ENCODE measurements around the gene SH3GL2. TPM values are rescaled to one million over a fixed set of nuclear protein-coding genes. Genes with fewer than 3 reads are reported as not detected.

Gene SH3GL2
- total RNA-seq, 2 donors from 2014 or later = not detected

DNA sequence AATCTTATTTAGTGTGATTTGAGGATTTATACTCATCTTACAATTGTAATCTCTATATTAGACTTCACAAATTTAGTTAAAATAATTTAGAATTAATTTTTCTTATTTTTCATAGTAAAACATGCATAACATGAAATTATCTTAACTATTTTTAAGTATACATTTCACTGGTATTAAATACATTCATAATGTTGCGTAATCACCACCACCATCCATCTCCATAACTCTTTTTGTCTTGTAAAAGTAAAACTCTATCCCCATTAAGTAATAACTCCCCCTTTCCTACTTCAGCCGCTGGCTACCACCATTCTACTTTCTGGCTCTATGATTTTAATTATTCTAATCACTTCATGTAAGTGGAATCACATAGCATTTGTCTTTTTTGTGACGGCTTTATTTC lies 193.4 kb downstream of the SH3GL2 start:
- Mint-ChIP-seq H3K27ac (no peak overlapping the region), H3K9me3 (no peaks in the 10 kb centered on the region), H3K4me3 (no peak overlapping the region), H3K27me3 (no peaks in the 10 kb centered on the region), H3K36me3 (ENCODE audit: low read depth) (no peaks in the 10 kb centered on the region), H3K4me1 (no peaks in the 10 kb centered on the region)
- no peak for ATAC-seq (replicated peaks)

DNA sequence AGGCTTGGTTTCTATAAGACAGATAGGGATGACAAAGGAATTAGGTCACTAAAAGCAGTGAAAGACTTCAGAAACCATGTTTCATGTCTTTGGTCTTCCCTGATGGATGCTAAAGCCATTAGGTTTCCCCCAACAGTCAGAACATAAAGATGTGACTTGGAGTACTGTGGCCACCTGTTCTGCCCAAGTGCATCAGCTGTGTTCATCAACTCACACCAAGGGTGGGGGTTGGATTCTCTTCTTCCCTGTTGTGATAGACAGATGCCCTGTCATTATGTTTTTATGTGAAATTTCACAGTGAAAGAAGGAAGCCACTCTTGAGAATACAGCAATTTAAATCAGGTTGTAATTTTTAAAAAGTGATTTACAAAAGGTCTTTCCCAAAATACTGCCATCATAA lies 196.8 kb downstream of the SH3GL2 start:
- Mint-ChIP-seq H3K27ac (no peak overlapping the region), H3K4me1 (no peaks in the 10 kb centered on the region), H3K27me3 (no peaks in the 10 kb centered on the region), H3K36me3 (ENCODE audit: low read depth) (no peaks in the 10 kb centered on the region), H3K4me3 (no peak overlapping the region), H3K9me3 (peaks cover 4% of the 10 kb centered on the region)
- ATAC-seq (replicated peaks) = no peak

DNA sequence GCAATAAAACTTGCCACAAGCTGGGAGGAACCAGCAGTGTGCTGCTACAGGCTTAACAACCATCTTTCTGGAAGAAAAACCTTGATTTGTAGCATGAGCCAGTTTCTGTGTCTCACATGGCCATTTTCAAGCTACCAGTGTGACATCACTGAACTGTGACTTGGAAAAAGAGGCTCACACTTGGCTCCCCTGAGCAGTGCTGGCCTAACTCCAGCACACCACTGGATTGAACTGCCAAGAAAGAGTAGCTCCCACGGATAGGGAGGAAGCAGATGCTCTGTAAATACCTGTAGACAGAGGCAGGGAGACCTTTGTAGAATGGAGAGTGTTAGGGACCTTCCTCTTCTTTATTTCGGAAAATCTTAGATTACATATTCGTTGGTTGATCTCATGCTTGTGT lies 197.9 kb downstream of the SH3GL2 start:
- peaks cover 4% of the 10 kb centered on the region for H3K9me3 Mint-ChIP-seq
- H3K36me3 Mint-ChIP-seq (ENCODE audit: low read depth) = no peaks in the 10 kb centered on the region

DNA sequence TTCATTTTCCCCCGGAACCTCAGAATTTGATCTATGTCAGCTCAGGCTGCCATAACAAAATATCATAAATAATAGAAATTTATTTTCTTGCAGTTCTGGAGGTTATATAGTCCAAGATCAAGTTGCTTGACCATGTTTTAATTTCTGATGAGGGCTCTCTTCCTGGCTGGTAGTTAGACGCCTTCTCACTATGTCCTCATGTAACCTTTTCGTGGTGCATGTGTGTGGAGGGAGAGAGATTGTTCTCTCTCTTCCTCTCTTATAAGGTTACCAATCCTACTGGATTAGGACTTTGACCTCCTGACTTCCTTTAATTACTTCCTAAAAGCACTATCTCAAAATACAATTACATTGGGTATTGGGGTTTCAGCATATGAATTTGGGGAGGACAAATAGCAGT lies 198.6 kb downstream of the SH3GL2 start:
- H3K4me3 Mint-ChIP-seq = no peak overlapping the region
- H3K36me3 Mint-ChIP-seq (ENCODE audit: low read depth) = no peaks in the 10 kb centered on the region
- H3K27me3 Mint-ChIP-seq = no peaks in the 10 kb centered on the region
- ATAC-seq (replicated peaks) = no peak
- no peak overlapping the region for H3K27ac Mint-ChIP-seq
- H3K9me3 Mint-ChIP-seq = peaks cover 4% of the 10 kb centered on the region
- H3K4me1 Mint-ChIP-seq = no peaks in the 10 kb centered on the region

More for the DNA sequence above, 197.9 kb downstream of the SH3GL2 start:
- Mint-ChIP-seq H3K4me1 (no peaks in the 10 kb centered on the region), H3K4me3 (no peak overlapping the region), H3K27ac (no peak overlapping the region), H3K27me3 (no peaks in the 10 kb centered on the region)
- ATAC-seq (replicated peaks) = no peak

DNA sequence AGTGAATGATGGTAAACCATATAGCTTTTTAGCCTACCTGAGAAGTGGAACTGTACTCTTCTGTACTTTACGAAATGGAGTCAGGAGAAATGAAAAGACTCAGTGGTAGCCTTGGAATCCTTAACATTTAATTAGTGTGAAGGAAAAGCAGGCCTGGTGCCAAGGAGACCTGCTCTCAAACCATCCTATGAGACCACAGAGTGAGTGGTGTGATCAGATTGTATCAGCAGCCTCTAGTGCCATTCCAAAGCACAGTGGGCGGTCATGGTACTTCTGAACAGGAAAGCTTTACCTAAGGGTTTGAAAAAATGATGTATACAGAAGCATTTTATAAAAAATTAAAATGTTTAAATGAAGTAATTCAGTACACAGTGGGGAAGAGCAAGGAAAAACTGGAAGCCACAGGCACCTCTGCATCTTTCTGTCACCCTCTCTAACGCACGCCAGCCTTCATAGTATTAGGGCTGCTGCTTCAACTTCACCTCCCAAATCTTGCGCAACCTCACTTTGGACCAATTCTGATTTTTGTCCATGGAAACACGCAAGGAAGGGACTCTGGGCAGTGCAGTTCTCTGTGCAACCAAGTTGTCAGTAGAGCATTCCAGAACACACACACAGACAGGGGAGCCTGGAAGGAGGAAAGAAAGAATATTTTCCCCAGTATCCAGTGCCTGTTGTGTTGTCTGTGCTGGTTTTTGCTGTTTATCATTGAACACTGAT lies 203.7 kb downstream of the SH3GL2 start:
- Mint-ChIP-seq H3K27ac (no peak overlapping the region), H3K36me3 (ENCODE audit: low read depth) (no peaks in the 10 kb centered on the region), H3K4me3 (no peak overlapping the region), H3K4me1 (no peaks in the 10 kb centered on the region), H3K27me3 (peaks cover 2% of the 10 kb centered on the region), H3K9me3 (peaks cover 4% of the 10 kb centered on the region)
- ATAC-seq (replicated peaks) = no peak

DNA sequence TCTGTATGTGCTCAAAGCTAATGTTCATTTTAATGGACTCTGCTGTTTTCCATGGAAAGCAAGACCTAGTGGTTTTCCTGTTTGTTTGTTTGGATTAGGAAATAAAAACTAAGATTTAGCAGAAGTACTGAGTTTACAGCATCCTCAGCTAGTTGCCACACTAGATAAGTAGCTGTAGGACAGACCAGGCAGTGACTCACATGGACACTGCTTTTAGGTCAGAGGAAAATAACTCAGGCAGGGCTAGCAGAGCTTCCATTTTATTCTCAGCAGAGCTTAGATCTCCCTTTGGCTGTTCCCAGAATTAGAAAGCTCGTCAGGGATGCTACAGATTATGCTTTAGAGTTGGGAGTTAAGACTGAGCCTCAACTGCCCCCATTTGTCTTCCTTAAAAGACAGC lies 204.4 kb downstream of the SH3GL2 start:
- H3K4me1 Mint-ChIP-seq = no peaks in the 10 kb centered on the region
- no peaks in the 10 kb centered on the region for H3K36me3 Mint-ChIP-seq (ENCODE audit: low read depth)
- H3K27me3 Mint-ChIP-seq = peaks cover 2% of the 10 kb centered on the region
- ATAC-seq (replicated peaks) = no peak
- H3K27ac Mint-ChIP-seq = no peak overlapping the region
- peaks cover 3% of the 10 kb centered on the region for H3K9me3 Mint-ChIP-seq
- no peak overlapping the region for H3K4me3 Mint-ChIP-seq

DNA sequence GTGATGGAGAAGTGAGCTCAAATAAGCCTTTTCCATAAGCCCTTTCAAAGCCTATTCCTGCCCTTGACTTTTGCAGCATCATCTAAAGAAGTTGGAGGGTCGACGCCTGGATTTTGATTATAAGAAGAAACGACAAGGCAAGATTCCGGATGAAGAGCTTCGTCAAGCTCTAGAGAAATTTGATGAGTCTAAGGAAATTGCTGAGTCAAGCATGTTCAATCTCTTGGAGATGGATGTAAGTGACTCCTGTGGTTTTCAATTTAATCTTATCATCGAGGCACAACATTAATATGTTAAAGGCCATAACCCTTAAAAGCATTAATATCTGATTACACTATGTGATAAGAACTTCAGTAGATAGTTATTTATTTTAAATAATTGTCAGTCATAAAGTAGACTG lies 210.4 kb downstream of the SH3GL2 start:
- no peak for ATAC-seq (replicated peaks)

DNA sequence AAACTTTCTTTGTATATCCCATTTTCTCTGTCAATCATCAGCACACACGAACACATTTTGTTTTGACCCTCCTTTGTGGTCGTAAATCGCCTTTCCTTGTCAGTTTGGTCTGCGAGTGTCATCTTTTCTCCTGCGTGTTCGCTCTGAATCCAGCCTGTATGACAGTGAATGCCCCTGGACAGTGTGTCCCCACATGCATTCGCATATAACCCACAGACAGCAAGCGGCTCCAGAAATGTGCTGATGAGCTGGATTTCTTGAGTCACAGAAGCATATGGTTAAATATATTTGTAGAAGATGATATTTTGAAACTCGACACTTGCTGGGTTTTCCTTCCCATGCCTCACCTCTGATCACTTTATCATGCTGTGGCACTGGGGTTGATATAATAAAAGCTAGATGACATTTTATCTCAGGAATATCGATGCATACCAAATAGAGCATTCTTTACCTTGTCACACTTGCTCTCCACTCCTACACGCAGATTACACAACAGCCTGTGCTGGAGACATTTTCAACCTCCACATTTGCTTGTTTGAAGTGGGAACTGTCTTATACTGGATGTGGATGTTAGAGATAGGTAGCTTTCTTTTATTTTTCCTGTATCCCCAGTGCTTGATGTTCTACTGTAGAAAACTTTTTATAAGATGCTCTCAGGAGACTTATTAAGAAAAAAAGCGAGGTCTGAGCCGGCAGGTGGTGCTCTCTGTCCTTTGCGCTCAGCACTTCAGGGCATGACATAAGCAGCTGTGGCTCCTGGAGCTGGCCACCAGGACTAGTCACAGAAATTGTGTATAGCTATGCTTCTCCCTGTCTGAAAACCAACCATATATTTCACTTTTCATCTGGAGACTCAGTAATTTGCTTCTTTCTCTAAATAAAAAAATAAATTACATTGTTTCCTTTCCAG lies 215.1 kb downstream of the SH3GL2 start:
- no peak overlapping the region for H3K27ac Mint-ChIP-seq
- H3K27me3 Mint-ChIP-seq = no peaks in the 10 kb centered on the region
- H3K4me1 Mint-ChIP-seq = no peaks in the 10 kb centered on the region
- H3K4me3 Mint-ChIP-seq = no peak overlapping the region
- no peak for ATAC-seq (replicated peaks)
- no peaks in the 10 kb centered on the region for H3K36me3 Mint-ChIP-seq (ENCODE audit: low read depth)
- no peaks in the 10 kb centered on the region for H3K9me3 Mint-ChIP-seq

More for the DNA sequence above, 210.4 kb downstream of the SH3GL2 start:
- Mint-ChIP-seq H3K4me1 (no peaks in the 10 kb centered on the region), H3K36me3 (ENCODE audit: low read depth) (no peaks in the 10 kb centered on the region), H3K27ac (no peak overlapping the region), H3K9me3 (no peaks in the 10 kb centered on the region), H3K27me3 (peaks cover 2% of the 10 kb centered on the region), H3K4me3 (no peak overlapping the region)

DNA sequence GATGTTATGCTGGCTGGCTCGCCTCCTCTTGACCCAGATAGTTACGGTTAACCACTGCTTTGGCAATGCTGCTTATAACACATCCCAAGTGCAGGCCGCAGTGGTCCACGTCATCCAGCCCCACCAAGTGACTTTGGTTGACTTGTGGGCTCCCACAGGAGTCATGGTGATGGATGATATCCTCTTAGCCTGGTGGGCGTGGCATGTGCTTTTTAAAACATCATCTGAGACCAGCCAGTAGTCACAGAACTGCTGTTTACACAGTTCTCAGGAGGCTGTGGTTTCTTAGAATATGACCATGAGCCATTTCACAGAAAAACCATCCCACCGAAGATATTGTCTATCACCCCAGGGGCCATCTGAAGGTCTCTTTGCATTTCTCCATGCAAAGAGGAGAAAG lies 216.9 kb downstream of the SH3GL2 start:
- no peak overlapping the region for H3K4me3 Mint-ChIP-seq
- H3K27ac Mint-ChIP-seq = no peak overlapping the region
- H3K4me1 Mint-ChIP-seq = no peaks in the 10 kb centered on the region
- H3K9me3 Mint-ChIP-seq = no peaks in the 10 kb centered on the region
- H3K36me3 Mint-ChIP-seq (ENCODE audit: low read depth) = no peaks in the 10 kb centered on the region
- H3K27me3 Mint-ChIP-seq = no peaks in the 10 kb centered on the region
- ATAC-seq (replicated peaks) = no peak

DNA sequence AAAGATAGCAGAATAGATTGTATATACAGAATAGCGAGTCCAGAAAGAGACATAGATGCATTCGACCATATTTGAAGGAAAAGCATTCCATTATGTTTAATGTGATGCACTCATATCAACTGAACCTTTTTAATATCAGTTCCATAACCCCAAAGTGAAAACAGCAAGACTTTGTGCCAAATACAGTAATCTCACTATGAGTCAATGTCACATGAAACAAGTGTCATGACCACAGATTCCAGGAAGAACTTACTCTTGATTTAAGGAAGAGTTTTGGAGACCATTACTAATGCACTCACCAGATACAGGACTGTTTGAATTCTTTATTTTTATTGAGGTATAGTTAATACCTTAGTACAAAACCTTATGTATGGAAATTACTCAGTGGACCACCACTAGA lies 220.5 kb downstream of the SH3GL2 start:
- no peak overlapping the region for H3K27ac Mint-ChIP-seq
- H3K4me1 Mint-ChIP-seq = no peaks in the 10 kb centered on the region
- no peak overlapping the region for H3K4me3 Mint-ChIP-seq
- no peaks in the 10 kb centered on the region for H3K27me3 Mint-ChIP-seq
- H3K36me3 Mint-ChIP-seq (ENCODE audit: low read depth) = no peaks in the 10 kb centered on the region
- H3K9me3 Mint-ChIP-seq = no peaks in the 10 kb centered on the region
- peak; percentile 31 for ATAC-seq (replicated peaks)

DNA sequence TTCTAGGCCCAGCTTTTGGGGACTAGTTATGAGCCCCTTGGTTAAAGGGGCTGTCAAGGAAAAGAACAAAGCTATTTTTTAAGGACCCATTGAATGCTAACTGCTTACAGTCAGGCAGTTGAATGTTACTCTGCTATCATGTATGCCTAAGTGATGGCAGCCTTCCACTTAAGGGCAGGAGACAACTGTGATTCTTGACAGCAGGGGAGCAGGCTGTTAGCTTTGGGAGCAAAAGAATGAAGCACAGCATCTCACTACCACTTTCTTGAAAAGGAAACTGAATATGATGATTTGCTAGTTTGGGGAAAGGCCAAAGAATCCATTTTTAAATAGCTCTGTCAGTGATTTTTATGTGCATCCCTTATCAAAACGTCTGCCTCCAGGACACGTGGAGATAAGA lies 221.6 kb downstream of the SH3GL2 start:
- ATAC-seq (replicated peaks) = no peak
- H3K4me1 Mint-ChIP-seq = no peaks in the 10 kb centered on the region
- no peaks in the 10 kb centered on the region for H3K27me3 Mint-ChIP-seq
- no peak overlapping the region for H3K27ac Mint-ChIP-seq
- H3K4me3 Mint-ChIP-seq = no peak overlapping the region
- no peaks in the 10 kb centered on the region for H3K9me3 Mint-ChIP-seq
- H3K36me3 Mint-ChIP-seq (ENCODE audit: low read depth) = no peaks in the 10 kb centered on the region

DNA sequence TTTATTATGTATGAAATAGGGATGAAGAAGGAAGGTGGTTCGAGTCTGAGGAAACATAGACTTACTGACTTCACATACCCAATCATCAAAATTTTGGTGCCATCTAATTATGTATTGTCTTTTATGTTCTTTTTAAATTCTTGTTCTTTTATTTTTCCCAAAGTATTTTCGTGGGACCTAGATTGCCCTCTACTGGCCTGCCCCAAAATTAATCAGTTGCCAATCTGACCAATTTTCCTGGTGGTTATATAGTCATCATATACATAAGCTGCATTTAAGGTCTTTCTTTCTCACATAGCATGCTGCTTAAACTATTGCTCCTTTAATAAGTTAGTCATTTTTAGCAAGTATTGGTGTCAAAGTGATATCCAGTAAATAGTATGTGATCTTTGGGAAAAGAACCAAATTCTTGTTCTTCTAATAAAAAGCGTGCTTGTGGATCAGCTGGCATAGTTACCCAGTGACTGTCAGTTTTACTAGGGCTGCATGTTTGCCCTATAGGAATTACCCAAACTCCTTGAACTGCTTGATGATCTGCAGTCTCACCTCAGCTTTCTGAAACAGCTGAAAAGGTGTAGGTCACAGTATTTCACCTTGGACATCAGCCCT lies 223.5 kb downstream of the SH3GL2 start:
- H3K9me3 Mint-ChIP-seq = no peaks in the 10 kb centered on the region
- H3K4me1 Mint-ChIP-seq = no peaks in the 10 kb centered on the region
- H3K27ac Mint-ChIP-seq = no peak overlapping the region
- no peak overlapping the region for H3K4me3 Mint-ChIP-seq
- no peaks in the 10 kb centered on the region for H3K36me3 Mint-ChIP-seq (ENCODE audit: low read depth)
- no peak for ATAC-seq (replicated peaks)
- no peaks in the 10 kb centered on the region for H3K27me3 Mint-ChIP-seq

DNA sequence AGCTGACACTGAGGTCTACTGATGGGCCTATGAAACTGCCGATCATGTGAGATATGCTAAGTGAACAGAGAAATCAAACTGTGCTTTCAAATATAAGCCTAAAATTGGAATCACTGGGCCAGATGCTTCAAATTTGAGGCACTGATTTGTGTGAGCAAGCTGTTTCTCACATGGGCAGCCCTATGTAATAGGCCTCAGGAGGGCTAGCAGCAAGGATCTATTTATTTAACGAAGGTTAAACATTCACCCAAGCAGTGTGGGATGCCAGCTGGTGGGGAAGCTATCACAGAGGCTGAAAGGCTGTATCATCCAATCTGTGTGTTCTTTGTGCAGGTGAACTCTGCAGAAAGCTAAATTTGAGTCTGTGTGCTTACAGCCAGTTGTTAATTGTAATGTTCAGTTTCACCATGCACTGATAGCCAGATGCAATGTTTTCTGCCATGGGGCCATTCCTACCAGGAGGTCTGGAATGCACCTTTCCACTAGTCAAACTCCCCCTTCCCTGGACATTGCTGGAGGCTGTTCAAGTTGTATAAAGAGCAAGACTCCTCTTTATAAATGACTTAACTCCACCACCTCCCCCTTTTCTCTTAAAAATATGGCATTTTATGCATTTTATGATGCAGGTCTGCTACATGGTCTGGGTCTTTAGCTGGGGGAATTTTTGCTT lies 228.9 kb downstream of the SH3GL2 start:
- Mint-ChIP-seq H3K9me3 (no peaks in the 10 kb centered on the region), H3K27me3 (no peaks in the 10 kb centered on the region), H3K36me3 (ENCODE audit: low read depth) (no peaks in the 10 kb centered on the region), H3K4me1 (no peaks in the 10 kb centered on the region), H3K4me3 (no peak overlapping the region), H3K27ac (no peak overlapping the region)
- ATAC-seq (replicated peaks) = no peak

DNA sequence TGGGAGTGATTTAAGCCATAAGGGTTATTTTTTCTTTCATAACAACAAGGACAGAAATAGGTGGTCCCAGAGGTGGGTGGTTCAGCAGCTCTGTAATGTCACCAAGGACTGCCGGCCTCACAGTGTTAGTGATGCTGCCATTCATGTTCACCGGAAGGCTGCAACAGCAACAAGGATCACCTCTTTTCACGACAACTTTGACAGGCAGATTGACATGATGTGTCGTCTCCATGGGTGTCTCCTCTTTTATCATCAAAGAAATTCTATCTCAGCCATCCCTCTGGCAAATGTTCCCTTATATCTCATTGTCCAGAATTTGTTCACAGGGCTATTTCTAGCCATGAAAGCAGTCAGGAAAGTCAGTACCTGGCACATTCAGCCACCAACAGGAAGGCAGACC lies 231.5 kb downstream of the SH3GL2 start:
- Mint-ChIP-seq H3K27ac (no peak overlapping the region), H3K4me3 (no peak overlapping the region), H3K27me3 (peaks cover 5% of the 10 kb centered on the region), H3K36me3 (ENCODE audit: low read depth) (no peaks in the 10 kb centered on the region), H3K4me1 (no peaks in the 10 kb centered on the region), H3K9me3 (no peaks in the 10 kb centered on the region)
- ATAC-seq (replicated peaks) = no peak
